GM12864 (cell line): ENCODE measurements around the gene H2AZ2.
"Not testable (repeated sequence)": the region's sequence is repeated elsewhere in the genome, so short reads cannot be mapped to it uniquely, and the experiment has no call there.

Source experiments
- DNase-seq: peaks from one replicate; pipeline ENCODE4 v3.0.0-alpha.2; 2011; ENCODE audit warnings: low read depth
- H3K4me3 ChIP-seq: 2 replicates; pipeline ENCODE4 v1.5.1; 2011; ENCODE audit warnings: mild to moderate bottlenecking, low read depth, low read length, control low read depth
- CTCF ChIP-seq: IDR thresholded peaks from 2 replicates; pipeline ENCODE4 v1.5.1; 2011; ENCODE audit warnings: low read depth, mild to moderate bottlenecking, moderate library complexity, low read length, control low read depth, inconsistent platforms; ENCODE audit errors: missing control alignments

Gene H2AZ2

GRCh38 chr7:44882899-44883298 lies 35.0 kb upstream of the H2AZ2 start:
- peak overlapping the region; percentile 97; the same call in 1 of the 2 replicates for H3K4me3 ChIP-seq
- no peak for DNase-seq
- no peak for TF ChIP-seq CTCF

GRCh38 chr7:44881610-44882009 lies 33.7 kb upstream of the H2AZ2 start:
- peak overlapping the region; percentile 53 for H3K4me3 ChIP-seq
- TF ChIP-seq CTCF, result no peak
- DNase-seq, result no peak

- H3K4me3 ChIP-seq, result peak overlapping the region; percentile 53
- no peak for DNase-seq
- no peak for TF ChIP-seq CTCF
Measured at GRCh38 chr7:44881066-44881600, 33.2 kb upstream of the H2AZ2 start.

GRCh38 chr7:44880317-44881018 lies 32.6 kb upstream of the H2AZ2 start:
- no peak for DNase-seq
- no peak for TF ChIP-seq CTCF
- H3K4me3 ChIP-seq, result peak overlapping the region; percentile 53; the same call in 1 of the 2 replicates

- no peak for DNase-seq
- no peak overlapping the region for H3K4me3 ChIP-seq
- TF ChIP-seq CTCF, result no peak
Measured at GRCh38 chr7:44876393-44876792, 28.5 kb upstream of the H2AZ2 start.

GRCh38 chr7:44875241-44875640 lies 27.4 kb upstream of the H2AZ2 start:
- DNase-seq, result no peak
- H3K4me3 ChIP-seq, result no peak overlapping the region
- no peak for TF ChIP-seq CTCF

- no peak for TF ChIP-seq CTCF
- DNase-seq, result no peak
- H3K4me3 ChIP-seq, result no peak overlapping the region
Measured at GRCh38 chr7:44872787-44873186, 24.9 kb upstream of the H2AZ2 start.

GRCh38 chr7:44871918-44872317 lies 24.0 kb upstream of the H2AZ2 start:
- not testable (repeated sequence) for DNase-seq

GRCh38 chr7:44870780-44871179 lies 22.9 kb upstream of the H2AZ2 start:
- H3K4me3 ChIP-seq, DNase-seq: not testable (repeated sequence)

More at GRCh38 chr7:44871918-44872317, 24.0 kb upstream of the H2AZ2 start:
- not testable (repeated sequence) for H3K4me3 ChIP-seq

- not testable (repeated sequence) for H3K4me3 ChIP-seq, DNase-seq
Measured at GRCh38 chr7:44870336-44870735, 22.4 kb upstream of the H2AZ2 start.
